ENCODE data around the gene REXO4. TPM values are rescaled to one million over a fixed set of nuclear protein-coding genes. Genes with fewer than 3 reads are reported as not detected.

Gene REXO4
- total RNA-seq, 1 experiment from 2014 or later, result 43.6 TPM

DNA sequence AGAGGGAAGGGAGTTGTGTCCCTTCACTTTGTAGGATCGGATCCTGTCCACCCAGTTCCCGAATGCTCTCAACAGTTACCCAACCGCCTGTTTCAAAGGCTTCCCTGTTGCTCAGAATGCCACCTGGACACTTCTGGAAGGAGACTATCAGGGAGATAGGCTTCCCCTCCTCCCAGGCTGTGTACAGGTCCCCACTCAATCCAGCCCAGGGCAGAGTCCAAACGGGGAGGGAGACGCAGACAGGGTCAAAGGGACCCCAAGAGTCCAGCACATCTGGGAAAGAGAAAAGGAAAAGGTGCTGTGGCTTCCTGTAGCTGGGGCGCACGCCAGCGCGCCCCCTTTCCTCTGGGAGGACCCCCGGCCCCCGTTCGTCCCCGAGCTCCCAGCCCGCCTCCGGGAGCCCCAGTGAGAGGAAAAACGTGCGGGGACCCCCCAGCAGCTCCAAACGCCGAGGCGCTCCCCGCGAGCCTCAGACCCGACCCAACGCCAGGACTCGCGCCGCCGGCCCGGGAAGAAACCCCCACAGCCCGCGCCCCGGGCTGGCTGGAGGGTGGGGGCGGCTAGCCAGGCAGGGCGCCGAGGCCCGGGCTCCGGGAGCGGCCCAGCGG, 42.6 kb downstream of the REXO4 start:
- peak; percentile 76 to 88 for DNase-seq
- Histone ChIP-seq H3K27me3 (replicated peaks; ENCODE audit: control insufficient read depth, insufficient read depth, low read length) (no peaks in the 10 kb centered on the region), H3K4me1 (peaks cover 6% of the 10 kb centered on the region; the same call in 1 of the 2 replicates), H3K36me3 (ENCODE audit: control insufficient read depth, insufficient read depth, low read length) (peaks cover 3% of the 10 kb centered on the region; the same call in 1 of the 2 replicates), H3K9me3 (no peaks in the 10 kb centered on the region), H3K4me3 (ENCODE audit: low read depth, low read length) (peak overlapping the region; percentile 58)
- Mint-ChIP-seq H3K4me1 (ENCODE audit: low read depth, unreplicated experiment) (peaks cover 15% of the 10 kb centered on the region), H3K9me3 (ENCODE audit: unreplicated experiment) (no peaks in the 10 kb centered on the region), H3K27ac (ENCODE audit: unreplicated experiment) (peak overlapping the region; percentile 96), H3K4me3 (ENCODE audit: unreplicated experiment) (peak overlapping the region; percentile 89), H3K27me3 (ENCODE audit: insufficient read depth, unreplicated experiment) (no peaks in the 10 kb centered on the region), H3K36me3 (ENCODE audit: insufficient read depth, unreplicated experiment) (peaks cover 55% of the 10 kb centered on the region)
- CTCF ChIA-PET, result interaction anchor here (0.9 kb wide), 1 partner anchor 84 kb away, joined by 4 read pairs; the partner anchor contains the start of gene CACFD1
- POLR2A ChIA-PET, result interaction anchor here (0.9 to 1.3 kb wide), 2 partner anchors 27 to 84 kb away, joined by 3 to 5 read pairs; partner anchors contain the start of genes CACFD1, MED22 and RPL7A
- intact Hi-C loops (cut with micrococcal nuclease; ENCODE audit: unreplicated experiment), result no loop called here
- BruUV-seq (replicated peaks), result no TSS peak
- peak in 1 of 2 experiments; percentile 20 for TF ChIP-seq CTCF (IDR thresholded peaks at IDR 0.05; ENCODE audit: insufficient read depth in 1 of 2, low read depth in 1 of 2, low read length in 1 of 2, severe bottlenecking in 1 of 2, unreplicated experiment in 1 of 2)

- no peak for TF ChIP-seq CTCF (IDR thresholded peaks at IDR 0.05; ENCODE audit: insufficient read depth in 1 of 2, low read depth in 1 of 2, low read length in 1 of 2, severe bottlenecking in 1 of 2, unreplicated experiment in 1 of 2)
- H3K27me3 ChIP-seq (replicated peaks; ENCODE audit: control insufficient read depth, insufficient read depth, low read length), result no peaks in the 10 kb centered on the region
- ChIA-PET POLR2A (interaction anchor here (0.9 to 1.3 kb wide), 2 partner anchors 27 to 85 kb away, joined by 3 to 5 read pairs; partner anchors contain the start of genes CACFD1, MED22 and RPL7A), CTCF (interaction anchor here (0.9 kb wide), 1 partner anchor 85 kb away, joined by 4 read pairs; the partner anchor contains the start of gene CACFD1)
- intact Hi-C loops (cut with micrococcal nuclease; ENCODE audit: unreplicated experiment), result no loop called here
- peaks cover 6% of the 10 kb centered on the region; the same call in 1 of the 2 replicates for H3K4me1 ChIP-seq
- H3K36me3 Mint-ChIP-seq (ENCODE audit: insufficient read depth, unreplicated experiment), result peaks cover 60% of the 10 kb centered on the region
- peaks cover 5% of the 10 kb centered on the region; the same call in 1 of the 2 replicates for H3K36me3 ChIP-seq (ENCODE audit: control insufficient read depth, insufficient read depth, low read length)
- H3K4me1 Mint-ChIP-seq (ENCODE audit: low read depth, unreplicated experiment), result peaks cover 21% of the 10 kb centered on the region
- peak overlapping the region; percentile 96 for H3K27ac Mint-ChIP-seq (ENCODE audit: unreplicated experiment)
- H3K4me3 Mint-ChIP-seq (ENCODE audit: unreplicated experiment), result peak overlapping the region; percentile 89
- DNase-seq, result no peak
- peak overlapping the region; percentile 58 for H3K4me3 ChIP-seq (ENCODE audit: low read depth, low read length)
- no peaks in the 10 kb centered on the region for H3K9me3 Mint-ChIP-seq (ENCODE audit: unreplicated experiment)
- TSS peak; percentile 58 for BruUV-seq (replicated peaks)
- H3K9me3 ChIP-seq, result no peaks in the 10 kb centered on the region
- no peaks in the 10 kb centered on the region for H3K27me3 Mint-ChIP-seq (ENCODE audit: insufficient read depth, unreplicated experiment)
Observed at GRCh38 chr9:133374612-133375115, 43.1 kb downstream of the REXO4 start.

DNA sequence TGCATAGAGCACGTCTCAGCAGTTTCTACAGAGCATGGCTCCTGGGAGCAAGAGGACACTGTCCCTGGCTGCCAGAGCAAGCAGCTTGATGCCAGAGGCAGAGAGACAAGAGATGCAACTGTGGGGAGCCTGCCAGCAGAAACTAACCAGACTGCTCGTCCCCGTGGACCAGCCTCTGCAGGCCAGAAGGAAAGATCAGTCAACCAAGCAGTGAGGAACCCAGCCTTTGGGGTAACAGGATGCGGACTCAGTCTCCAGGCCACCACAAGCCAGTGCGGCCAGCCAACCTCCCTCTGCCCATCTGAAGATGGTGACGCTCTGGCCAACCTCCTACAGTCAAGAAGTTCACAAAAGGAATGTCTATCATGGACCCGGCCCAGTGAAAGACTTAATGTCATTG, 45.7 kb downstream of the REXO4 start:
- intact Hi-C loops (cut with micrococcal nuclease; ENCODE audit: unreplicated experiment), result no loop called here
- Mint-ChIP-seq H3K4me3 (ENCODE audit: unreplicated experiment) (no peak overlapping the region), H3K36me3 (ENCODE audit: insufficient read depth, unreplicated experiment) (peaks cover 81% of the 10 kb centered on the region), H3K9me3 (ENCODE audit: unreplicated experiment) (no peaks in the 10 kb centered on the region), H3K27me3 (ENCODE audit: insufficient read depth, unreplicated experiment) (no peaks in the 10 kb centered on the region), H3K4me1 (ENCODE audit: low read depth, unreplicated experiment) (peaks cover 24% of the 10 kb centered on the region), H3K27ac (ENCODE audit: unreplicated experiment) (peak overlapping the region; percentile 29)
- POLR2A ChIA-PET, result no interaction called here
- CTCF ChIA-PET, result interaction anchor here (0.8 kb wide), 1 partner anchor 16 kb away, joined by 3 read pairs; the partner anchor contains the start of gene SURF1
- no peak for TF ChIP-seq CTCF (IDR thresholded peaks at IDR 0.05; ENCODE audit: insufficient read depth in 1 of 2, low read depth in 1 of 2, low read length in 1 of 2, severe bottlenecking in 1 of 2, unreplicated experiment in 1 of 2)
- no peaks in the 10 kb centered on the region for H3K27me3 ChIP-seq (replicated peaks; ENCODE audit: control insufficient read depth, insufficient read depth, low read length)
- H3K4me1 ChIP-seq, result peaks cover 6% of the 10 kb centered on the region; the same call in 1 of the 2 replicates
- no TSS peak for BruUV-seq (replicated peaks)
- H3K4me3 ChIP-seq (ENCODE audit: low read depth, low read length), result no peak overlapping the region
- H3K36me3 ChIP-seq (ENCODE audit: control insufficient read depth, insufficient read depth, low read length), result peaks cover 8% of the 10 kb centered on the region
- H3K9me3 ChIP-seq, result no peaks in the 10 kb centered on the region
- no peak for DNase-seq

Data from Caco-2 (cell line).